ENCODE data around the gene BRINP2.

- TF ChIP-seq CTCF (IDR thresholded peaks at IDR 0.05 in 4 of 5, conservative IDR thresholded peaks at IDR 0.05 in 1 of 5), result no peak
- TF ChIP-seq POLR2A (IDR thresholded peaks at IDR 0.05), result no peak
Observed at GRCh38 chr1:177183836-177184235, 13.1 kb downstream of the BRINP2 start.
